Activated gamma-delta T cell treated with anti-CD3 and anti-CD28 coated beads, Interleukin-2, amount 50 U/mL, for 16 hours (primary cell): ENCODE data around the gene CHRNG.

Source experiments
- DNase-seq: peaks from one replicate; pipeline ENCODE4 v3.0.0-alpha.2; 2020; ENCODE audit warnings: low read depth

Gene CHRNG, protein sequence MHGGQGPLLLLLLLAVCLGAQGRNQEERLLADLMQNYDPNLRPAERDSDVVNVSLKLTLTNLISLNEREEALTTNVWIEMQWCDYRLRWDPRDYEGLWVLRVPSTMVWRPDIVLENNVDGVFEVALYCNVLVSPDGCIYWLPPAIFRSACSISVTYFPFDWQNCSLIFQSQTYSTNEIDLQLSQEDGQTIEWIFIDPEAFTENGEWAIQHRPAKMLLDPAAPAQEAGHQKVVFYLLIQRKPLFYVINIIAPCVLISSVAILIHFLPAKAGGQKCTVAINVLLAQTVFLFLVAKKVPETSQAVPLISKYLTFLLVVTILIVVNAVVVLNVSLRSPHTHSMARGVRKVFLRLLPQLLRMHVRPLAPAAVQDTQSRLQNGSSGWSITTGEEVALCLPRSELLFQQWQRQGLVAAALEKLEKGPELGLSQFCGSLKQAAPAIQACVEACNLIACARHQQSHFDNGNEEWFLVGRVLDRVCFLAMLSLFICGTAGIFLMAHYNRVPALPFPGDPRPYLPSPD

DNA sequence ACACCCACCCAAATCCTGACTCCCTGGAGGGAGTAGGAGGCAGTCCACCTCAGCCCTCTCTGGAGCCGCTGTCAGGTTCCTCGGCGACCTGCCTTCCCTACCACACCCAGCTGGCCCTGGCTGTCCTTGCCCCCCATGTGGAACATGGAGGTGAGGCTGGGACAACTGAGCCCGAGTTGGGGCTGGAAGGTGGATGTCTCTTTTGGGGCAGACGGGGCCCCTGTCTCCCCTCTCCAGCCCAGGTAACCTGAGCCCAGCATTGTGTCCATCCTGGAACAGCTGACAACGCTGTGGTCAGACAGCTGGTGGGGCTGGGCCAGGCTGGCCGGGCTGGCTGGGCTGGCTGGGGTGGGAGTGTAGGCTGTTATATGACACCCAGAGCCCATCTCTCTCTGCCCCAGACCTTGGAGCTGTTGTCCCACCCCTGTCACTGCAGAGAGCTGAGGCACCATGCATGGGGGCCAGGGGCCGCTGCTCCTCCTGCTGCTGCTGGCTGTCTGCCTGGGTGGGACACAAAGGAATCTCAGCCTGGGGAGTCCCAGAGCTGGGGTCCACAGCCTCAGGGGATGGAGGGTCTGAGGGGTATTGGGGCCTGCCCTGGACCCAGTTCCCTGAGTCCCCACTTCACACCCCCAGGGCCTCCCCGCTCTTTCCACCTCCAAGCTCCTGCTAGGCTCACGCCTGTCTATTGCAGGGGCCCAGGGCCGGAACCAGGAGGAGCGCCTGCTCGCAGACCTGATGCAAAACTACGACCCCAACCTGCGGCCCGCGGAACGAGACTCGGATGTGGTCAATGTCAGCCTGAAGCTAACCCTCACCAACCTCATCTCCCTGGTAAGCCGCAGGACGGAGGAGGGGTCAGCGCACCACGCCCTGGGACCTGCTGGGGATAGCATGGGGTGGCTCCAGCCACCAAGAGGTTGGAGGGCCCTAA lies at the start of gene CHRNG:
CHRNG (plus strand) TSS at position 395 of the 934 bp plus-strand sequence; CDS start at position 451, 56 bp downstream.
- no peak for DNase-seq

DNA sequence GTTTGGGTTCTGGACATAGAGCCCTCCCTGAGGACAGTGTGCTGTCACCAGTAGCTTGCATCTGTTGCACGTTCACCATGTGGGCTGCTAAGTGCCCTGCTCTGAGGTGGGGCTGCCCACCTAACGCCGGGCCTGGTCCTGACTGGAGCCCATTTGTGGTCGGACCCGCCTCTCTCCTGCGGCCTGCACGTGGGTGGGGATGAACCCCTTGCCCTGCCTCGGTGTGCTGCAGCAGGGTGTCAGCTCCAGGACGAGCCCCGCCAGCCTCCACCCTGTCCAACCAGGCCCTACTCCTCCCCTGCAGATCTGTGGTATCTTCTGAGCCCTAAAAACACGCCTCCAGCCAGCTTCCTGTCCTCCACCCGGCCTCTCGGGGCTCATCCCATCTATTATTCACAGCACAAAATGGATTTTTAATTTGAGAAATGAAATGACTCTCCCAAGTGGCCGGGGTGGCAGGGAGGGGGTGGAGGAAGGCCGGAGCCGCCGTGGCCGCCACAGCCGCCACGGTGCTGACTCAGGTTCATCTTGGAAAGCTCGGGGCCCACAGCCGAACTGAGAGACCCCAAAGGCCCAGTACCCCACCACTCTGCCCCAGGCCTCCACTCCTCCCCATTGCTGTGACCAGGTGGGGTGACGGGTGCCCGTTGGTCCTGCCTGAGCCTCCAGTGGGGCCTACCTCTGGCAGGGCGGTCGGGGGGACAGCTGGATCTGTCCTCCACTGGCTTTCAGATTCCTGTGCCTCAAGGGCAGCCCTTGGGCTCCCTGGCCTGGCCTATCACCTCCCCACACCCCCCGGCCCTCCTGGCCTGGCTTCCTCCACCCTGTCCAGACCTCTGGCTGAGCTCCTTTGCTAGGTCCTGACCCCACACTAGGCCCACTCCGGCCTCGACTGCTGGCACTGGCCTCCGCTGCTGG lies 49.0 kb upstream of the CHRNG start:
- DNase-seq: no peak

- no peak for DNase-seq
Observed at GRCh38 chr2:232491139-232491780, 48.2 kb upstream of the CHRNG start.

- no peak for DNase-seq
Observed at GRCh38 chr2:232492236-232492848, 47.1 kb upstream of the CHRNG start.

GRCh38 chr2:232492963-232493700 lies 46.4 kb upstream of the CHRNG start:
- no peak for DNase-seq

- DNase-seq: no peak
Observed at GRCh38 chr2:232493701-232494474, 45.6 kb upstream of the CHRNG start.

GRCh38 chr2:232494542-232494941 lies 45.0 kb upstream of the CHRNG start:
- DNase-seq: no peak

DNA sequence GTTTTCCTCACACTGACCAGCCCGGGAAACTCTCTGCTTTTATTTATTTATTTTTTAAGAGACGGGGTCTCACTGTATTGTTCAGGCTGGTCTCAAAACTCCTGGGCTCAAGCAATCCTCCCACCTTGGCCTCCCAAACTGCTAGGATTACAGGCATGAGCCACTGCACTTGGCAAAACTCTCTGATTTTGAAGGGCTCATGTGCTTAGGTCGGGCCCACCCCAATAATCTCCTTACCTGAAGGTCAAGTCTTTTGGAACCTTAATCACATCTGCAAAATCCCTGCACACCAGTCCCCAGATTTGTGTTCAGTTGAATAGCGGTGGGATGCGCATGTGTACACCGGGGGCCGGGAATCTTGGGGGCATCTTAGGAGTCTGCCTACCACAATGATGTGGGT lies 44.2 kb upstream of the CHRNG start:
- no peak for DNase-seq

DNA sequence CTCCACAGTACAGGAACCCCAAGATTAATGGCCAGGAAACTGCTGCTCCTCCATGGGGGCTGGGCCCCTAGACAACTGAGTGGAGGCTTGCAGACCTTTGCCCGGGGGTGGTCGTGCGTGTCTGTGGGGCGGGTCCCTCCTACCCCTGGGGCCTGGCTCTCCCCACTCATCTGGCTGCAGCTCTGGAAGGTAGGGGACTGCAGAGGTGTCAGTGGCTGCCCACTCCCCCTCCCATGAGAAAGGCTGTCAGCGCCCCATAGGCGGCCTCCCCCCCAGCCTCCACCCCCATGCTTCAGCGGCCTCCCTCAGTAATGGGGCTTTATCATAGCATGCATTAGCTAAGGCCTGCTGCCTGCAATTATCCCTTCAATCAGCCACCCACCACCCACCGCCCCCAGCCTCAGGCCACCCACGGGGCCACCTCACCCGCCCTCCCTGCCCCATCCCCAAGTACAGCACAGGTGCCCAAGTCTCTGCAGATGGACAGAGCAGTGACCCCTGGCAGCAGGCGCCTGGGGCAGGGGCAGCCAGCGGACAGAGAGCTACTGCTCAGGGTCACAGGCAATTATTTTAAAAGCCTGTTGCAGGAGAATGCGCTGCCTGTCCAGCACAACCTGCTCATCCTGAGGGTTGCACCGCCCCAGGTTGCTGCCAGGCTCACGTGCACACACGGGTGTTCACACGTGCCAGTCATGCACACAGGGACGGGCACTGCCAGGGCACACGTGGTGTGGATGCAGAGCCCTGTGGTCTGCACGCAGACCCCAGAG lies 42.8 kb upstream of the CHRNG start:
- DNase-seq: no peak

DNA sequence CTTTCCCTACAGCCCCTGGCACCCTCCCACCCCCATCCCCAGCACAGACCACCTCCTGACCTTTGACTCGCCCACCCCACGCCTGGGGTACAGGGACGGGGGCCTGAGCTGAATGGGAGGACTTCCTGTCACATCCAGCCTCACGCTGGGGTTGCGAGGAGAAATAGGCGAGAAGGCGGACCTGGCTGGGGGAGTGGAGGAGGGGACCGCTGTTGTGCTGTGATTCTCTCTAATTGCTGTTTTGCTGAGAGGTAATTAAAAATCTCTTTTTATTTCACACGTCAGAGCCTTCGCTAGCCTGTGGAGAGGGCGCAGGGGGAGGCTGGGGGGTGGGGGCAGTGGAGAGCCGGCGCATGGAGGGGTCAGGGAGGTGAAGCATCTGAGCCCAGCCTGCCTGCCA lies 42.1 kb upstream of the CHRNG start:
- no peak for DNase-seq

GRCh38 chr2:232498452-232498851 lies 41.0 kb upstream of the CHRNG start:
- no peak for DNase-seq

- DNase-seq: no peak
Observed at GRCh38 chr2:232501331-232501771, 38.1 kb upstream of the CHRNG start.

DNA sequence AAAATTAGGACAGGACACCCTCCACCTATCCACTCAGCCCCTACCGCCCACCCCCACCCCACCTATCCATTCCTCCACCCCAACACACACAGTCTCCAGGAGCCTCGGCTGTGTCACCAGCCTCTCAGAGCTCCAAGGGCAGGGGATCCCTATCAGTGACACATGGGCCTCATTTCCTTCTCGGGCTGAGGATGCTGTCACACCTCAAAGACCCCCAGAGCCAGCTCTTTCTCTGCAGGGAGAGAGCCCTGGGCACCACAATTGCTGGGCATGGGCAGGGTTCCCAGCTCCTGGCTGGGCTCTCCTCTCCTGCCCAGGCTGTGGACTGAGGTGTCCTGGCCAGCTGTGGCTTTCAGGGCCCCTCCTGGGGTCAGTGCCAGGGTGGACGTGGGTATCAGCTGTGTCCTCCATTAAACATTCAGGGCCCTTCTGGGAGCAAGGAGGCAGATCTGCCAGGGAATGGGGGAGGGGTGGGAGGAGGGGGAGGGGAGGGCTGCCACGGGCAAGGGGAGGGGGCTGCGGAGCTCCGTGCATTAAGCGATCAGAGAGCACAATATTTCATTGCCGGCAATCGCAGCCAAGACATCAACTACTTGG lies 37.6 kb upstream of the CHRNG start:
- no peak for DNase-seq

GRCh38 chr2:232502511-232502910 lies 37.0 kb upstream of the CHRNG start:
- DNase-seq: no peak

- no peak for DNase-seq
Observed at GRCh38 chr2:232502911-232503808, 36.3 kb upstream of the CHRNG start.

DNA sequence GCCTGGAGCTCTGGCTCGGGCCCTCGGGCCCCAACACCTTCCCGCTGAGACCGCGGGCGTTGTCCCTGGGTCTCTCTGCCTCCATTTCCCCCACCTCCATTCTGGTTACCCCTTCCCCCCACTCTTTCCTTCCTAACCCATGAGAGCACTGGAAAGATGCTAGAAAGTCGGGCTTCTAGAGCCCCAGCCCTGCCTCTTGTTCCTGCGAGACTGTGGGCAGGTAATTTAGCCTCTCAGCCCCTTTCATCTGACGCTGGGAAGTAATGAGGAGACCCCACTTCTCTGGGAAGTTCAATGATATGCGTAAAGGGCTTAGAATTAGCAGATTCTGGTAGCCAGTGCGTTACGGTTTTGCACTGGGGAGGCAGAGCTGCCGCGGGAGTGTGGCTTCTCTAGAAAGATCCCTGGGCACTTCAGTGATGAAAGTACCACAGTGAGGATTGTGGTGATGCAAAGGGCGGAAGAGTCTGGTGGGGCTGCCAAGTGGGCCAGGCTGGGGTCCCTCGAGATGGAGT lies 35.6 kb upstream of the CHRNG start:
- DNase-seq: no peak

DNA sequence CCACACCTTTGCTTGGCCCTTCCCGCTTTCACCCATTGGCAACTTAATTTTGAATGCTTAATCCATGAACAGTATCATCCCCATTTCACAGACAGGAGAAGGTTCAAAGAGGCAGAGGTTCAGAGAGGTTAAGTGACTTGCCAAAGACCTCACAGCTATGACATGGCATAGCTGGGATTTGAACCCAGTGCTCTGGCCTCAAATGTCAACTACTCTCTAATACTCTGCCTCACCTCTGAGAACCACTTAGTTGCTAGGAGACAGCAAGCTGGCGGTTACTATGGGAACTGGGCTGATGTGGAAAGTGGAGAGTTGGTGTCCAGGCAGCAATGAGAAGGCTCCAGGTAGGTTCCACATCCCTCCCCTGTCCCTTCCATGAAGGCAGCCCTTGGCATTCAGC lies 35.1 kb upstream of the CHRNG start:
- DNase-seq: no peak
